Upper lobe of left lung (tissue), 4 donors: ENCODE measurements around the gene SNRNP48.

Experiments used
- CTCF ChIP-seq, 6 experiments: fragments of 450-650 bp in 4 of 6; fragments of 200-600 bp in 2 of 6; sonication (generic) in 2 of 6; IDR thresholded peaks; one replicate each; pipeline ENCODE4 v1.5.1; 2016 to 2019; ENCODE audit warnings: antibody characterized with exemption in 6 of 6
- EP300 ChIP-seq, 4 donors: sonication (generic); formaldehyde crosslinking; IDR thresholded peaks; one replicate each; pipeline ENCODE4 v1.5.1; 2017; ENCODE audit warnings: antibody characterized with exemption in 4 of 4, control low read depth in 2 of 4
- POLR2A ChIP-seq, 4 donors: fragments of 450-650 bp; IDR thresholded peaks; one replicate each; pipeline ENCODE4 v1.5.1; 2016 to 2017; ENCODE audit warnings: antibody characterized with exemption in 4 of 4, mild to moderate bottlenecking in 2 of 4
- POLR2AphosphoS5 ChIP-seq, 2 donors: sonication (generic); formaldehyde crosslinking; IDR thresholded peaks; one replicate each; pipeline ENCODE4 v1.5.1; 2017; ENCODE audit warnings: antibody characterized with exemption in 2 of 2

GRCh38 chr6:7644417-7644816 is 54.4 kb downstream of the SNRNP48 start:
- TF ChIP-seq POLR2A (IDR thresholded peaks at IDR 0.05) (no peak), CTCF (IDR thresholded peaks at IDR 0.05) (no peak), POLR2AphosphoS5 (IDR thresholded peaks at IDR 0.05) (no peak), EP300 (IDR thresholded peaks at IDR 0.05) (no peak)
